K562 (cell line): ENCODE data around the gene FERMT1. TPM values are rescaled to one million over a fixed set of nuclear protein-coding genes. Genes with fewer than 3 reads are reported as not detected.

ENCODE experiments used
- AFF1 ChIP-seq, 2 experiments: fragments of 450-650 bp; IDR thresholded peaks; 2 replicates each; pipeline ENCODE4 v1.6.1; 2018; ENCODE audit warnings: mild to moderate bottlenecking in 2 of 2, low read depth in 1 of 2; ENCODE audit not compliant: partially characterized antibody in 2 of 2
- CEBPB ChIP-seq: fragments of 450-650 bp; IDR thresholded peaks from 2 replicates; pipeline ENCODE4 v1.6.1; 2016; ENCODE audit warnings: missing genetic modification characterization, missing compliant biosample characterization
- CSDE1 ChIP-seq, 2 experiments: fragments of 450-650 bp; IDR thresholded peaks; 2 replicates each; pipeline ENCODE4 v1.6.1; 2016; ENCODE audit warnings: mild to moderate bottlenecking in 1 of 2
- E4F1 ChIP-seq: fragments of 250-450 bp; sonication (Bioruptor Pico); IDR thresholded peaks from 2 replicates; pipeline ENCODE4 v1.5.0; 2021; ENCODE audit warnings: mild to moderate bottlenecking, borderline replicate concordance
- FOXA3 ChIP-seq, 2 experiments: fragments of 450-650 bp in 1 of 2; sonication (generic) in 1 of 2; formaldehyde crosslinking; IDR thresholded peaks in 1 of 2; conservative IDR thresholded peaks in 1 of 2; 2 replicates each; pipeline versions ENCODE4 v1.4.0 to v1.8.0; 2020 to 2022; ENCODE audit warnings: mild to moderate bottlenecking in 2 of 2, missing genetic modification reagents in 1 of 2
- GMEB1 ChIP-seq: fragments of 250-450 bp; sonication (Bioruptor Pico); IDR thresholded peaks from 2 replicates; pipeline ENCODE4 v1.4.0; 2020; ENCODE audit warnings: mild to moderate bottlenecking
- HMGN3 ChIP-seq: IDR thresholded peaks from 2 replicates; pipeline ENCODE4 v1.6.1; 2011; ENCODE audit warnings: borderline replicate concordance, low read depth, mild to moderate bottlenecking, mixed read lengths, low read length; ENCODE audit not compliant: insufficient read length; ENCODE audit errors: extremely low read depth
- MEF2D ChIP-seq: conservative IDR thresholded peaks from 2 replicates; pipeline ENCODE4 v1.6.1; 2016; ENCODE audit warnings: low read depth, missing genetic modification characterization, missing compliant biosample characterization
- MTA3 ChIP-seq: fragments of 450-650 bp; formaldehyde crosslinking; IDR thresholded peaks from 2 replicates; pipeline ENCODE4 v1.6.1; 2017; ENCODE audit warnings: mild to moderate bottlenecking, borderline replicate concordance
- NCOR1 ChIP-seq: fragments of 450-650 bp; IDR thresholded peaks from 2 replicates; pipeline ENCODE4 v1.6.1; 2016; ENCODE audit warnings: mild to moderate bottlenecking, moderate library complexity
- PHF8 ChIP-seq: fragments of 200-600 bp; sonication (generic); IDR thresholded peaks from 2 replicates; pipeline ENCODE4 v1.6.1; 2012; ENCODE audit warnings: mixed run types, mild to moderate bottlenecking, inconsistent platforms, low read length, moderate library complexity, borderline replicate concordance
- POLR2G ChIP-seq: fragments of 200-400 bp; formaldehyde crosslinking; IDR thresholded peaks from 2 replicates; pipeline ENCODE4 v1.6.1; 2017; ENCODE audit warnings: low read depth, mild to moderate bottlenecking, antibody characterized with exemption, low read length, moderate library complexity
- SP1 ChIP-seq: sonication (generic); formaldehyde crosslinking; IDR thresholded peaks from 2 replicates; pipeline ENCODE4 v1.8.1; 2022; ENCODE audit warnings: mild to moderate bottlenecking, missing genetic modification reagents
- STAT5A ChIP-seq: IDR thresholded peaks from 2 replicates; pipeline ENCODE4 v1.6.1; 2012; ENCODE audit warnings: low read length, inconsistent platforms, borderline replicate concordance
- ZNF174 ChIP-seq: fragments of 250-450 bp; sonication (Bioruptor Pico); IDR thresholded peaks from 2 replicates; pipeline ENCODE4 v1.4.0; 2020; ENCODE audit warnings: mild to moderate bottlenecking
- ZNF263 ChIP-seq: sonication (generic); formaldehyde crosslinking; IDR thresholded peaks from 2 replicates; pipeline ENCODE4 v1.8.0; 2022; ENCODE audit warnings: mild to moderate bottlenecking, missing genetic modification reagents, borderline replicate concordance
- ZNF354B ChIP-seq: fragments of 250-450 bp; sonication (Bioruptor Pico); IDR thresholded peaks from 2 replicates; pipeline ENCODE4 v1.4.0; 2020
- ZNF79 ChIP-seq: fragments of 250-450 bp; sonication (Bioruptor Pico); IDR thresholded peaks from 2 replicates; pipeline ENCODE4 v1.4.0; 2020; ENCODE audit warnings: low read depth, mild to moderate bottlenecking, moderate library complexity
- polyA plus RNA-seq, 8 experiments: library from polyadenylated mRNA; depleted of rRNA in 4 of 8; stranded (reverse) in 5 of 8; unstranded in 3 of 8; fragments of >200 nt; fragmentation: Nextera tagmentation in 2 of 8; fragmentation: Illumina TruSeq in 1 of 8; extraction: Ambion mirVana in 2 of 8; extraction: Trizol in 1 of 8; gene quantifications; 2 replicates each; pipeline versions ENCODE4 v1.2.1 to v1.2.3, GENCODE V29; 2011 to 2014; ENCODE audit warnings: inconsistent platforms in 1 of 8, missing spikeins in 1 of 8
- total RNA-seq, 7 experiments: library from RNA; depleted of rRNA in 6 of 7; stranded (reverse); fragments of >200 nt in 6 of 7; fragmentation: Illumina TruSeq in 2 of 7; extraction: Trizol in 2 of 7; gene quantifications; 2 replicates each; pipeline versions ENCODE4 v1.2.1 to v1.2.3, GENCODE V29; 2011 to 2021; ENCODE audit warnings: low replicate concordance in 1 of 7

The FERMT1 gene
- total and polyA plus RNA-seq, 9 of the 15 experiments (the other 6 are each of a cell fraction or from before 2014, with no cell fraction given) = 0.07 TPM; not detected in 8

- TF ChIP-seq GMEB1 (no peak), ZNF354B (CRISPR knock-in tag) (no peak), STAT5A (no peak), ZNF79 (CRISPR knock-in tag) (no peak), ZNF174 (CRISPR knock-in tag) (no peak), SP1 (CRISPR knock-in tag) (no peak), ZNF263 (CRISPR knock-in tag) (no peak), CSDE1 (IDR thresholded peaks at IDR 0.05) (no peak), MTA3 (no peak), NCOR1 (peak; percentile 66), FOXA3 (CRISPR knock-in tag; conservative IDR thresholded peaks at IDR 0.05 in 1 of 2, IDR thresholded peaks at IDR 0.05 in 1 of 2) (no peak), HMGN3 (no peak), AFF1 (IDR thresholded peaks at IDR 0.05; ENCODE audit: low read depth in 1 of 2, partially characterized antibody in 2 of 2) (no peak), MEF2D (tag) (peak; percentile 98), PHF8 (no peak), POLR2G (no peak), CEBPB (tag) (no peak), E4F1 (CRISPR knock-in tag) (no peak)
Measured at GRCh38 chr20:6034134-6034969, 88.5 kb downstream of the FERMT1 start (continued).
